HL-60 (cell line): ENCODE results near the gene DCTN4.
"Not testable (repeated sequence)": the region's sequence is repeated elsewhere in the genome, so short reads cannot be mapped to it uniquely, and the experiment has no call there.

Experiments
- DNase-seq, 2 experiments: peaks; one replicate each; pipeline ENCODE4 v3.0.0-alpha.2; 2010 to 2020; ENCODE audit warnings: low read depth in 1 of 2, low spot score in 1 of 2
- H3K27ac ChIP-seq: fragments of 250-450 bp; sonication (Bioruptor Pico); replicated peaks from 2 replicates; pipeline ENCODE4 v1.5.1; 2020; ENCODE audit warnings: mild to moderate bottlenecking, moderate library complexity
- H3K27me3 ChIP-seq: fragments of 250-450 bp; sonication (Bioruptor Pico); 2 replicates; pipeline ENCODE4 v1.5.1; 2021; ENCODE audit warnings: mild to moderate bottlenecking, moderate library complexity; ENCODE audit not compliant: insufficient read depth, poor library complexity, severe bottlenecking
- H3K4me3 ChIP-seq: replicated peaks from 2 replicates; pipeline ENCODE4 v1.5.1; 2011; ENCODE audit warnings: mild to moderate bottlenecking, control low read depth, low read length; ENCODE audit not compliant: insufficient read depth
- CTCF ChIP-seq: IDR thresholded peaks from one replicate; pipeline ENCODE4 v1.5.1; 2011; ENCODE audit warnings: low read length, control low read depth, inconsistent platforms; ENCODE audit not compliant: insufficient read depth
- GABPA ChIP-seq: IDR thresholded peaks from 2 replicates; pipeline ENCODE4 v1.6.1; 2012; ENCODE audit warnings: low read depth
- POLR2AphosphoS5 ChIP-seq: IDR thresholded peaks from 2 replicates; pipeline ENCODE4 v1.6.1; 2012; ENCODE audit warnings: low read depth
- REST ChIP-seq: IDR thresholded peaks from 2 replicates; pipeline ENCODE4 v1.6.1; 2012; ENCODE audit warnings: low read depth; ENCODE audit not compliant: insufficient replicate concordance
- SPI1 ChIP-seq: IDR thresholded peaks from 2 replicates; pipeline ENCODE4 v1.6.1; 2012; ENCODE audit warnings: low read depth, mild to moderate bottlenecking, borderline replicate concordance

The DCTN4 gene

GRCh38 chr5:150750469-150750868 is 8.3 kb downstream of the DCTN4 start:
- Histone ChIP-seq H3K4me3 (no peak overlapping the region), H3K27me3 (no peaks in the 10 kb centered on the region), H3K27ac (no peak overlapping the region)
- no peak for TF ChIP-seq POLR2AphosphoS5
- DNase-seq = no peak

GRCh38 chr5:150743142-150743488 is 15.7 kb downstream of the DCTN4 start:
- not testable (repeated sequence) for H3K27ac ChIP-seq, H3K27me3 ChIP-seq, DNase-seq, H3K4me3 ChIP-seq

GRCh38 chr5:150742455-150743141 is 16.2 kb downstream of the DCTN4 start:
- not testable (repeated sequence) for H3K4me3 ChIP-seq, H3K27ac ChIP-seq

GRCh38 chr5:150740992-150741391 is 17.8 kb downstream of the DCTN4 start:
- no peak for TF ChIP-seq REST
- TF ChIP-seq GABPA = no peak
- TF ChIP-seq CTCF = no peak
- TF ChIP-seq POLR2AphosphoS5 = no peak
- no peak for TF ChIP-seq SPI1
- Histone ChIP-seq H3K4me3 (no peak overlapping the region), H3K27ac (no peak overlapping the region), H3K27me3 (no peaks in the 10 kb centered on the region)
- DNase-seq = no peak

More at GRCh38 chr5:150742455-150743141, 16.2 kb downstream of the DCTN4 start:
- DNase-seq, H3K27me3 ChIP-seq: not testable (repeated sequence)

- Histone ChIP-seq H3K27ac (no peak overlapping the region), H3K27me3 (no peaks in the 10 kb centered on the region), H3K4me3 (no peak overlapping the region)
- TF ChIP-seq GABPA = no peak
- no peak for TF ChIP-seq REST
- no peak for TF ChIP-seq POLR2AphosphoS5
- no peak for TF ChIP-seq CTCF
- no peak for TF ChIP-seq SPI1
- DNase-seq = no peak
Observed at GRCh38 chr5:150738862-150739261, 20.0 kb downstream of the DCTN4 start.
